Measurements from ENCODE around the gene ZNF205. TPM values are rescaled to one million over a fixed set of nuclear protein-coding genes. Genes with fewer than 3 reads are reported as not detected.

The ZNF205 gene
- polyA plus RNA-seq, 1 of the 3 experiments (the other 2 are of a cell fraction), result 9.7 TPM

GRCh38 chr16:3112058-3112880 lies at the start of gene ZNF205 (continued):
- TF ChIP-seq ZBTB33 (IDR thresholded peaks at IDR 0.05; ENCODE audit: borderline replicate concordance, low read depth) (no peak), EP300 (IDR thresholded peaks at IDR 0.05; ENCODE audit: borderline replicate concordance in 1 of 2, low read depth in 1 of 2, low read length in 1 of 2) (no peak), RXRA (IDR thresholded peaks at IDR 0.05; ENCODE audit: borderline replicate concordance, low read depth) (no peak), GABPA (IDR thresholded peaks at IDR 0.05; ENCODE audit: low read depth) (peak; percentile 94), REST (IDR thresholded peaks at IDR 0.05; ENCODE audit: low read depth, low read length) (0 out of 2 replicates have a peak, but pooled peaks have one; percentile 52), RCOR1 (IDR thresholded peaks at IDR 0.05; ENCODE audit: low read length) (peak; percentile 78)

- no peak for DNase-seq
- Histone ChIP-seq H3K9me2 (no peaks in the 10 kb centered on the region), H3K36me3 (replicated peaks in 1 of 2; ENCODE audit: control insufficient read depth in 1 of 2, insufficient read depth in 2 of 2, low read length in 1 of 2) (no peaks in the 10 kb centered on the region), H2AFZ (ENCODE audit: low read depth) (no peak overlapping the region), H3K79me2 (ENCODE audit: insufficient read depth) (no peaks in the 10 kb centered on the region), H3K9me3 (no peaks in the 10 kb centered on the region), H3F3A (replicated peaks; ENCODE audit: insufficient read depth) (no peaks in the 10 kb centered on the region), H3K4me2 (no peak overlapping the region), H4K20me1 (ENCODE audit: insufficient read depth) (no peaks in the 10 kb centered on the region), H3K27me3 (ENCODE audit: insufficient read depth) (no peaks in the 10 kb centered on the region), H3K4me1 (ENCODE audit: control insufficient read depth in 1 of 2, insufficient read depth in 2 of 2, low read depth in 1 of 2, low read length in 1 of 2) (peaks cover 0 to 7% of the 10 kb centered on the region in 2 experiments; a peak in 1 of 4 replicates), H3K9ac (no peak overlapping the region), H3K4me3 (ENCODE audit: low read depth in 2 of 2, low read length in 1 of 2) (no peak overlapping the region), H3K27ac (ENCODE audit: low read depth in 2 of 2, low read length in 1 of 2) (no peak overlapping the region)
- POLR2A ChIA-PET, result no interaction called here
- CTCF ChIA-PET, result interaction anchor here (0.9 to 3.9 kb wide), 4 partner anchors 25 to 34 kb away, joined by 3 to 26 read pairs (median 3); no protein-coding TSS in a partner anchor
- WGBS (ENCODE audit: low lambda C conversion rate), result 93% methylated on average over 8 of the region's 8 CpGs
- no peak for TF ChIP-seq YY1 (IDR thresholded peaks at IDR 0.05; ENCODE audit: low read depth)
- TF ChIP-seq IRF3 (IDR thresholded peaks at IDR 0.05; ENCODE audit: low read depth, low read length), result no peak
- no peak for TF ChIP-seq USF2 (IDR thresholded peaks at IDR 0.05; ENCODE audit: borderline replicate concordance, low read depth, low read length)
These were observed 48.6 kb upstream of the ZNF205 start for GRCh38 chr16:3063625-3064386.

Measured in SK-N-SH (cell line).